OCI-LY3 (cell line): Measurements from ENCODE around the gene DRD3.

Source experiments
- EZH2phosphoT487 ChIP-seq: fragments of 200-600 bp; shearing (Covaris generic); IDR thresholded peaks from 2 replicates; pipeline ENCODE4 v1.6.1; 2018; ENCODE audit warnings: antibody characterized with exemption, mixed run types, low read depth
- TF ChIP-seq, protein P1 (sequence below): fragments of 200-600, 300-600 bp; sonication (generic); IDR thresholded peaks from 2 replicates; pipeline ENCODE4 v1.5.1; 2014; ENCODE audit warnings: antibody characterized with exemption, low read length, low read depth

DNA sequence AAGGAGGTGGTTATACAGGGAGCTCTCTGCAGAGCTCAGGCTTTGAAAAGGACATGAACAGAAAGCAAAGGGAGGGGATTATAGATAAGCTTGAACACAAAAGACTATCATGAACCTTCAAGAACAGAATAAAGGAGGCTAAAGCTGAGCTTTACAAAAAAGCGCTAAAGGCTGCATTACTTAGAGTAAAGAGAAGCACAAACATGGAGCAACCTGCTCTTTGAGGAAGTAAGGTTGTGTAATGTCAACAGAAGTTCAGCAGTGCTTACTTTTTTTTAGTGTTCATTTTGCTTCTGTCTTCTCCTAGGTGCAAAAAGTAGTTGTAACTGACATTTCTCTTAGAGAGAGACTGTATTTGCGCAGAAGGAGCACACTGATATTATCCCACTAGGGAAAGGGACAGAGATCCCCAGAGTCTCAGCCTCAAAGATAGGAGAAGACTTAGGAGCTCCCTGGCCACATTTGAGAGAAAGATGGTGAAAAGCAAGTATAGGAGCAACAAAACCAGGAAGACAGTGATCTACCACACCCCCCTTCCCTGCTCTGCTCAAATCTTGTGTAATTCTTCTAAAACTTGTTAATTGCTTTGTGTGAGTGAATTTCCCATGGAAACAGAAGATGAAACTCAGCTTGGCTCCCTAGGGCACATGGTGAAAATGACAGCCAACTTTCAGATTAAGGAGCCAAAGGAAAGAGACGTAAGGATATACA lies 67.6 kb downstream of the DRD3 start:
- TF ChIP-seq, protein P1, sequence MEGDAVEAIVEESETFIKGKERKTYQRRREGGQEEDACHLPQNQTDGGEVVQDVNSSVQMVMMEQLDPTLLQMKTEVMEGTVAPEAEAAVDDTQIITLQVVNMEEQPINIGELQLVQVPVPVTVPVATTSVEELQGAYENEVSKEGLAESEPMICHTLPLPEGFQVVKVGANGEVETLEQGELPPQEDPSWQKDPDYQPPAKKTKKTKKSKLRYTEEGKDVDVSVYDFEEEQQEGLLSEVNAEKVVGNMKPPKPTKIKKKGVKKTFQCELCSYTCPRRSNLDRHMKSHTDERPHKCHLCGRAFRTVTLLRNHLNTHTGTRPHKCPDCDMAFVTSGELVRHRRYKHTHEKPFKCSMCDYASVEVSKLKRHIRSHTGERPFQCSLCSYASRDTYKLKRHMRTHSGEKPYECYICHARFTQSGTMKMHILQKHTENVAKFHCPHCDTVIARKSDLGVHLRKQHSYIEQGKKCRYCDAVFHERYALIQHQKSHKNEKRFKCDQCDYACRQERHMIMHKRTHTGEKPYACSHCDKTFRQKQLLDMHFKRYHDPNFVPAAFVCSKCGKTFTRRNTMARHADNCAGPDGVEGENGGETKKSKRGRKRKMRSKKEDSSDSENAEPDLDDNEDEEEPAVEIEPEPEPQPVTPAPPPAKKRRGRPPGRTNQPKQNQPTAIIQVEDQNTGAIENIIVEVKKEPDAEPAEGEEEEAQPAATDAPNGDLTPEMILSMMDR, result no peak
- TF ChIP-seq EZH2phosphoT487, result no peak
